ENCODE measurements around the gene OR8J1.

DNA sequence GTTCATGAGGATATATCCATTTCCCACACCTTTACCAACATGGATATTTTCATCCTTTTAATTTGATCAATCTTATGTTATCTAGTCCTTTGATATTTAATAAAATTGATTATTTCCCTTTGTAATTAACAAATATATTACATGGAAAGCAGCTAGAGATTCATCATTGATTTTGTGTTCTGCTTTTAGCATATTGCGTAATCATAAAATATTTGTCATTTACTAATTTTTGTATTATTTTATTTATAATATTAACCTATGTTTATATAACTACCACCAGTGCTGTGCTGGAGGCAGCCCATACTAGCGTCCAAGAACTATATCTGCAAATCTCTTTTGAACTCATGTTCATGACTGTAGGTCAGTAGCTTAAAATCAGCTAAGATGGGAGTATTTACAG is 26.0 kb downstream of the OR8J1 start:
- TF ChIP-seq, protein P1, sequence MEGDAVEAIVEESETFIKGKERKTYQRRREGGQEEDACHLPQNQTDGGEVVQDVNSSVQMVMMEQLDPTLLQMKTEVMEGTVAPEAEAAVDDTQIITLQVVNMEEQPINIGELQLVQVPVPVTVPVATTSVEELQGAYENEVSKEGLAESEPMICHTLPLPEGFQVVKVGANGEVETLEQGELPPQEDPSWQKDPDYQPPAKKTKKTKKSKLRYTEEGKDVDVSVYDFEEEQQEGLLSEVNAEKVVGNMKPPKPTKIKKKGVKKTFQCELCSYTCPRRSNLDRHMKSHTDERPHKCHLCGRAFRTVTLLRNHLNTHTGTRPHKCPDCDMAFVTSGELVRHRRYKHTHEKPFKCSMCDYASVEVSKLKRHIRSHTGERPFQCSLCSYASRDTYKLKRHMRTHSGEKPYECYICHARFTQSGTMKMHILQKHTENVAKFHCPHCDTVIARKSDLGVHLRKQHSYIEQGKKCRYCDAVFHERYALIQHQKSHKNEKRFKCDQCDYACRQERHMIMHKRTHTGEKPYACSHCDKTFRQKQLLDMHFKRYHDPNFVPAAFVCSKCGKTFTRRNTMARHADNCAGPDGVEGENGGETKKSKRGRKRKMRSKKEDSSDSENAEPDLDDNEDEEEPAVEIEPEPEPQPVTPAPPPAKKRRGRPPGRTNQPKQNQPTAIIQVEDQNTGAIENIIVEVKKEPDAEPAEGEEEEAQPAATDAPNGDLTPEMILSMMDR (IDR thresholded peaks at IDR 0.05), result no peak
- no peak for TF ChIP-seq POLR2A (IDR thresholded peaks at IDR 0.05)
